Activated CD8-positive, alpha-beta T cell treated with anti-CD3 and anti-CD28 coated beads for 36 hours (primary cell): ENCODE data around the gene TFEB. TPM values are rescaled to one million over a fixed set of nuclear protein-coding genes. Genes with fewer than 3 reads are reported as not detected.

Experiments used
- ATAC-seq: fragments of 200-7000 bp; cut with Tn5 transposase; one replicate; pipeline ENCODE4 v1.10.0; 2021; ENCODE audit warnings: mild to moderate bottlenecking, moderate library complexity
- CTCF ChIA-PET: fragments of 350-600 bp; sonication (Branson Sonifier 250); formaldehyde crosslinking; loops from one replicate; lab custom pipeline; 2021; ENCODE audit warnings: antibody characterized with exemption; lab: Charles Lee
- POLR2A ChIA-PET: fragments of 350-600 bp; sonication (Branson Sonifier 250); formaldehyde crosslinking; loops from one replicate; lab custom pipeline; 2021; ENCODE audit warnings: antibody characterized with exemption; lab: Charles Lee
- DNase-seq: peaks from one replicate; pipeline ENCODE4 v3.0.0-alpha.2; 2020
- H3K27ac Mint-ChIP-seq: one replicate; pipeline ENCODE4 v1.8.0; 2021; ENCODE audit warnings: mild to moderate bottlenecking, mixed read lengths
- H3K27me3 Mint-ChIP-seq: one replicate; pipeline ENCODE4 v1.8.0; 2021; ENCODE audit warnings: mixed read lengths
- H3K36me3 Mint-ChIP-seq: one replicate; pipeline ENCODE4 v1.8.0; 2021; ENCODE audit warnings: low read depth, mixed read lengths
- H3K4me1 Mint-ChIP-seq: one replicate; pipeline ENCODE4 v1.8.0; 2021; ENCODE audit warnings: low read depth, mixed read lengths
- H3K4me3 Mint-ChIP-seq: one replicate; pipeline ENCODE4 v1.8.0; 2021; ENCODE audit warnings: mild to moderate bottlenecking, moderate library complexity, mixed read lengths
- H3K9me3 Mint-ChIP-seq: one replicate; pipeline ENCODE4 v1.8.0; 2021; ENCODE audit warnings: mixed read lengths
- intact Hi-C: fragments of 100-400 bp; cut with micrococcal nuclease; formaldehyde crosslinking; loops from one replicate; pipeline ENCODE4 v1.10.0; 2022
- total RNA-seq, 2 experiments: library from RNA; stranded (reverse); gene quantifications; one replicate each; pipeline ENCODE4 v1.2.3, GENCODE V29; 2021
- TF ChIP-seq, protein P1 (sequence below): fragments of 200-600 bp; IDR thresholded peaks from one replicate; pipeline ENCODE4 v1.8.0; 2022; ENCODE audit warnings: antibody characterized with exemption, mild to moderate bottlenecking

The TFEB gene
- total RNA-seq, 2 experiments from 2014 or later: 14.6 to 15.9 TPM

GRCh38 chr6:41763470-41763869 is 28.1 kb upstream of the TFEB start:
- Mint-ChIP-seq H3K27me3 (peaks cover 5% of the 10 kb centered on the region), H3K27ac (no peak overlapping the region), H3K4me1 (peaks cover 4% of the 10 kb centered on the region), H3K4me3 (no peak overlapping the region), H3K36me3 (no peaks in the 10 kb centered on the region), H3K9me3 (no peaks in the 10 kb centered on the region)
- TF ChIP-seq, protein P1, sequence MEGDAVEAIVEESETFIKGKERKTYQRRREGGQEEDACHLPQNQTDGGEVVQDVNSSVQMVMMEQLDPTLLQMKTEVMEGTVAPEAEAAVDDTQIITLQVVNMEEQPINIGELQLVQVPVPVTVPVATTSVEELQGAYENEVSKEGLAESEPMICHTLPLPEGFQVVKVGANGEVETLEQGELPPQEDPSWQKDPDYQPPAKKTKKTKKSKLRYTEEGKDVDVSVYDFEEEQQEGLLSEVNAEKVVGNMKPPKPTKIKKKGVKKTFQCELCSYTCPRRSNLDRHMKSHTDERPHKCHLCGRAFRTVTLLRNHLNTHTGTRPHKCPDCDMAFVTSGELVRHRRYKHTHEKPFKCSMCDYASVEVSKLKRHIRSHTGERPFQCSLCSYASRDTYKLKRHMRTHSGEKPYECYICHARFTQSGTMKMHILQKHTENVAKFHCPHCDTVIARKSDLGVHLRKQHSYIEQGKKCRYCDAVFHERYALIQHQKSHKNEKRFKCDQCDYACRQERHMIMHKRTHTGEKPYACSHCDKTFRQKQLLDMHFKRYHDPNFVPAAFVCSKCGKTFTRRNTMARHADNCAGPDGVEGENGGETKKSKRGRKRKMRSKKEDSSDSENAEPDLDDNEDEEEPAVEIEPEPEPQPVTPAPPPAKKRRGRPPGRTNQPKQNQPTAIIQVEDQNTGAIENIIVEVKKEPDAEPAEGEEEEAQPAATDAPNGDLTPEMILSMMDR: no peak
- ATAC-seq: no peak
- CTCF ChIA-PET: no interaction called here
- intact Hi-C loops: no loop called here
- POLR2A ChIA-PET: no interaction called here
- no peak for DNase-seq

GRCh38 chr6:41759905-41760579 is 24.6 kb upstream of the TFEB start:
- no peaks in the 10 kb centered on the region for H3K4me1 Mint-ChIP-seq
- H3K36me3 Mint-ChIP-seq: no peaks in the 10 kb centered on the region
- POLR2A ChIA-PET: no interaction called here
- intact Hi-C loops: no loop called here
- no peak overlapping the region for H3K4me3 Mint-ChIP-seq
- ATAC-seq (no peak), DNase-seq (no peak)
- TF ChIP-seq, protein P1: no peak
- CTCF ChIA-PET: no interaction called here
- H3K9me3 Mint-ChIP-seq: no peaks in the 10 kb centered on the region
- no peak overlapping the region for H3K27ac Mint-ChIP-seq
- H3K27me3 Mint-ChIP-seq: peaks cover 5% of the 10 kb centered on the region

GRCh38 chr6:41759106-41759904 is 23.9 kb upstream of the TFEB start:
- ATAC-seq: no peak
- CTCF ChIA-PET: no interaction called here
- Mint-ChIP-seq H3K27ac (no peak overlapping the region), H3K4me1 (no peaks in the 10 kb centered on the region), H3K9me3 (no peaks in the 10 kb centered on the region), H3K36me3 (no peaks in the 10 kb centered on the region), H3K27me3 (peaks cover 5% of the 10 kb centered on the region), H3K4me3 (no peak overlapping the region)
- intact Hi-C loops: no loop called here
- POLR2A ChIA-PET: no interaction called here
- TF ChIP-seq, protein P1: no peak
- no peak for DNase-seq

DNA sequence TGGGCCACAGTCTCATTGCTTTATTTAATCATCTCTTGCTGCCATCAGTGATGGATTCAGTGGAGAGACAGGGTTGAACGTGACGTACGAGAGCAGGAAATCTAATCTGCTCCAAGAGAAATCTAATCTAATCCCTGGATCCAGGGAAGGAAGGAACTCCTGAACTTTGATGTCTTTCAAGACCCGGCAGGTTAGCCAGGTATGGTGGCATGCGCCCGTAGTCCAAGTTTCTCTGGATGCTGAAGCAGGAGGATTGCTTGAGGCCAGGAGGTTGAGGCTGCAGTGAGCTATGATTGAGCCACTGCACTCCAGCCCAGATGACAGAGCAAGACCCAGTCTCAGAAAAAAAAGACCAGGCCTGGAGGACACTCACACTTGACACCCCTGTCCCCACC is 23.2 kb upstream of the TFEB start:
- ChIA-PET POLR2A (no interaction called here), CTCF (no interaction called here)
- Mint-ChIP-seq H3K36me3 (no peaks in the 10 kb centered on the region), H3K27me3 (peaks cover 5% of the 10 kb centered on the region), H3K4me1 (no peaks in the 10 kb centered on the region), H3K9me3 (no peaks in the 10 kb centered on the region), H3K27ac (no peak overlapping the region), H3K4me3 (no peak overlapping the region)
- TF ChIP-seq, protein P1: no peak
- ATAC-seq: no peak
- intact Hi-C loops: no loop called here
- no peak for DNase-seq

DNA sequence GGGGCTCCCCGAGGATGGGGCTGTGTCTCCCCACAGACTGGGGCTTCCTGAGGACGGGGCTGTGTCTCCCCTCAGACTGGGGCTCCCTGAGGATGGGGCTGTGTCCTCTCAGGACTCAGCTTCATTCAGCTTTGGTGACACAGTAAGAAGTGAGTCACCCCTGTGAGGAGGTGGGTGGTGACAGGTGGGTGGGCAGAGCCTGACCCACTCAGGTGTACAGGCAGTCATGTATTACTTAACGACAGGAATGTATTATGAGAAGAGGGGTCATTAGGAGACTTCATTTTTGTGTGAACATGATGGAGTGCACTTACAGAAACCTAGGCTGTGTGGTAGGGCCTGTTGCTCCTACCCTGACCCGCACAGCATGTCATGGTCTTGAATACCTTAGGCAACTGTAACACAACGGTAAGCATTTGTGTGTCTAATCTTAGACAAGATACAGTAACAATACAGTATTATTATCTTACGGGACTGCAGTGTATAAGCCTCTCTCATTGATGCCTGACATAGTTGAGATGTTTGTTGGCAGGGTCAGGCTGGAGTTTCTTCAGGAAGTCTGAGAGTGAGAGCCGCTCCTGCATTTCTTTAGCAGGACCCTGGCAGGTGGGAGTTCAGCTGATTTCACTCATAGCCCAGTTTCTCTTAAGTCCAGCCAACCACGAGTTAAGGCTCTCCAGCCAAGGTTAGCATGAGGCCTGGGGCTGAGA is 22.7 kb upstream of the TFEB start:
- Mint-ChIP-seq H3K4me3 (no peak overlapping the region), H3K4me1 (no peaks in the 10 kb centered on the region), H3K36me3 (no peaks in the 10 kb centered on the region), H3K9me3 (no peaks in the 10 kb centered on the region), H3K27ac (no peak overlapping the region), H3K27me3 (peaks cover 4% of the 10 kb centered on the region)
- intact Hi-C loops: no loop called here
- ChIA-PET POLR2A (no interaction called here), CTCF (no interaction called here)
- TF ChIP-seq, protein P1: no peak
- ATAC-seq: no peak
- DNase-seq: no peak
